ENCODE data around the gene CPNE9.

The CPNE9 gene

DNA sequence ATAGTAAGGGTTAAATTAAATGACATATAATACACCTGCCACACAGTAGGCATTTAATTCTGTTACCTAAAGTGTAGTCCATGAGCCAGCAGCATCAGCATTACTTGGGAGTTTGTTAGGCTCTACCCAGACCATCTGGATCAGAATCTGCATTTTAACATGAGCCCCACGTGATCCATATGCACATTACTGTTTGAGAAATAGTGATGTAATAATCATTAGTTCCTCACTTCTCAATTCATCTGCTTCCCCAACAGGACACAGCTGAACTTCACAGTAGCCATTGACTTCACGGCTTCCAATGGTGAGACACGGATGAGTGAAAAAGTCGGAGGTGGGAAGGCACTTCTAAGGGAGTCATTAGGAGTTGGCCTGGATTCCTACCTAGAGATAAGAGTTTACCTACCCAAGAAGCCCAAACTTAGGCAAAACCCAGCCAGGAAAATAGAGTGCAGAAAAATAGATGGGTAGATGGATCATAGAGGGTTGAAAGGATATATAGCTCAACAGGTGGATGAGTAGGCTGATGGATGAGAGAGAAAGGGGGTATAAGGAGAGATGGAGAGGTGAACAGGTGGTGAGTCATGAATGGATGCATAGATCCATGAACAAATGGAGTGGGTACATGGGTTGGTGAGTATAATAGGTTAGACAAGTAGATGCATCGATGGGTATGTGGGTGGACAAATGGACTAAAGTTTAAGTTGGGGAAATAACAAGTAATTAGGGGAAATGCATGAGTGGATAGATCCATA lies 13.3 kb downstream of the CPNE9 start:
- DNase-seq, result peak; percentile 32 to 62 (median 57)

DNA sequence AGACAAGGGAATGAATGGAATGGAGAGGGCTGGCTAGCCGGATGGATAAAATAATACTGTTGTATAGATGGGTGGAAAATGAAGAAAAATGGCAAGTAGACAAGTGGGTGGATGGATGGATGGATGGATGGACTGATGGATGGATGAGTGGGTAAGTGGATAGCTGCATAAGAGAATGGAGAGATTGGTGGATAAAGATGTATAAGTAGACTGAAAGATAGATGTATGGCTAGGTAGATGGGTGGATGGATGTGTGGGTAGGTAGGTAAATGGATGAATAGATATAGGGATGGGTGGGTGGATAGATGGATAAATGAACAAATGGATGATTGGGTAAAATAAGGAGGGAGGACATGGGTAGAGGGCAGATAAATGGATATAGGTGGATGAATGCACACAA lies 13.9 kb downstream of the CPNE9 start:
- DNase-seq, result no peak

DNA sequence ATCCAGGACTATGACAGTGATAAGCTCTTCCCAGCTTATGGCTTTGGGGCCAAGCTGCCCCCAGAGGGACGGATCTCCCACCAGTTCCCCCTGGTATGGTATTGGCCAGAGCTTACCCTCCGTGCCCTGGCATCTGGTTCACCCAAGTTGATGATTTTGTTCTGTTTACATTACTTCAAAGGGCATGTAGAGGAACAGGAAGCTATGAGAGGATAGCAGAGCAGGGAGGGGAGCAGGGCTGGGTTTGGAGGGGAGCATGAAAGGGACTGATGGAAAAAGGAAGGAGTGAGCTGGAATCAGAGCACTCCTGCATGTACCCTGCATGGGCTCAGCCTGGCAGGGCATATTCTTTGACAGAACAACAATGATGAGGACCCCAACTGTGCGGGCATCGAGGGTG lies 14.5 kb downstream of the CPNE9 start:
- no peak for DNase-seq

DNA sequence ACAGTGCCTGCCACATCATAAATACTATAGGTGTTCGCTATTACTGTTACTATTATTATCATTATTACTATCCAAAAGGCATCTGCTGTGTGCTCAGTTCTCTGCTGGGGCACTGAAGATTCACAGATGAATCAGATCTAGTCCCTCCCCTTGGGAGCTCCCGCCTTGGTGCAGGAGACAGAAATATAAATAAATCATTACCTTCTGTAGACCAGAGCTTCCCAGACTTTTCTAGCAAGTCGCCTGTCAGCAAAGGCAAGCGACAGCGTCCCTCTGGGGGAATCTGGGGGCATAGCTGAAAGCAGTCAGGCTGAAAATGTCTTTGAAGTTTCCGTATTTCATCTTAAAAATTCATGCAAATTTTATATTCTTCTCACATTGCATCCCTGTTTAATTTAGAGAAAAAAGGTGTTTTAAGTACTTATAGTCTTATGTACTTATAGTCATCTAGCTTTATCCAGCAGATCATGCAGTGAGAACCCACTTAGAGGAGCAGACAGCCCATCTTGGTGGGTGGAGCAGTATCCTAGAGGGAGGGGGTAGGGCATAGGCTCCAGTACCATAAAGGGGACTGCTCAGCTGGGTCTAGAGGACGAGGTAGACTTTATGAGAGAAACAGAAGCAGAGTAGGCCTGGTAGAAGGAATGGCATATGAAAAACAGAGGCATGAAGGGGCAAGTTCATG lies 17.5 kb downstream of the CPNE9 start:
- DNase-seq, result no peak

DNA sequence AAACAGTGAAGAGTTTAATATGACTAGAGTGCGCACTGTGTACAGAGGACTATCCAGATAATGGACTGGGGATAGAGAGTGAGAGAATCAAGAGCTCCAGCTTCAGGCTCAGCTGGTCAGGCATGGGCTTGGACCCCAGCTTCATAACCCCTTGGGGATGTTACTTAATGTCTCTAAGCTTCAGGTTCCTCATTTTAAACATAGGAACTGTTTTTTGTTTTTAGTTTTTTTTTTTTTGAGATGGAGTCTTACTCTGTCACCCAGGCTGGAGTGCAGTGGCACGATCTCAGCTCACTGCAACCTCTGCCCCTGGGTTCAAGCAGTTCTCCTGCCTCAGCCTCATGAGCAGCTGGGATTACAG lies 18.0 kb downstream of the CPNE9 start:
- no peak for DNase-seq

DNA sequence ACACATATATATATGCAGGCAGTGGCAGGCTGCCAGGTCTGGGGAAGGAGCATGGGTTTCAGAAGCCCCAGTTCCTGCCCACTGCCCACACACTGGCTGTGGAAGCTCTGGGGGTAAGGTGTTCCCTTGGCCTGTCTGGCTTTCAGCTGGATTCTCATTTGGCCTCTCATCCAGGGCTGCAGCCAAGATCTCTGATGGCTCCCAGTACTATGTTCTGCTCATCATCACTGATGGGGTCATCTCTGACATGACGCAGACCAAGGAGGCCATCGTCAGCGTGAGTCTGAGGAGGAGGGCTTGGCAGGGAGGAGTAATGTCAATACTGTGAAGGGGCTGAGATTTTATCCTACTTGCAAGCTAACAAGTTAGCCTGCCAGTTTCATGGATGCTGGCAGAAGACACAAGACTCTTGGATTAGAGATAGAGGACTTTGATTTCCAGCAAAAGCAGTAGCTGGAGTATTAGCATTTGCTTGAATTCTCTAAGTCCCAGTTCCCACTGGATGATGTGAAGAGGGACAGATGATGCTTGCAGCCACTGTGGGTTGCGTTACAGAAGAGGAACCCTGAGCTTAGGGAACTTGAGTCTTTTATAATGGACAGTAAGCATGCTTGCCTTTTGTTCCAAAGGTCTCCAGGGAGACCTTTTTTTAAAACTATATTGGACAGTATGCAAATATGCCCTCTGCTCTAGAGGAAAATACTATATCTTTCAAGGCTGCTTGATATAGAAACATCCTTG lies 22.3 kb downstream of the CPNE9 start:
- peak in 1 of 3 donors; percentile 17 for DNase-seq

DNA sequence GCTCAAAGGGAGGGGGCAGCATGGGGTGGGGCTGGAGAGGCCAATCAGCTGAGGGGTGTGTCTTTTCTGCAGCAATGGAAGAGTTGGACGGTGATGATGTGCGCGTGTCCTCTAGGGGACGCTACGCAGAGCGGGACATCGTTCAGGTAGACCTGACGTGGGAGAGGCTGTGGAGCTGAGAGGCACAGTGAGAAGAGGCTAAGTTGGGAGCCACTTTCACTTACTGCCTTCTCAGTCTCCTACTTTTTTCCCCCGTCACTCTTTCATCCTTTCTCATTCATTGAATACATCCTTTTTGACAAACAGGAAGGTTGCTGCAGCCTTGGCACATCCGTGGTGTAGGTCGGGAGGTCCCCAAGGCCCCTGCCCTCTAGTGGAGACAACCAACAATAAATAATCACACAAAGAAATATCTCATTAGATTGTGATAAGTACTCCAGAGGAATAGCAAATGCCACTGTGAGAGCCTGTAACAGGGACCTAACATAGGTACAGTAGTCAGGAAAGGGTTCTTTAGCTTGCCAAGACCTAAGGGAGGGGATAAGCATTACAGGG lies 23.5 kb downstream of the CPNE9 start:
- DNase-seq, result peak; percentile 49 to 57 (median 51)

DNA sequence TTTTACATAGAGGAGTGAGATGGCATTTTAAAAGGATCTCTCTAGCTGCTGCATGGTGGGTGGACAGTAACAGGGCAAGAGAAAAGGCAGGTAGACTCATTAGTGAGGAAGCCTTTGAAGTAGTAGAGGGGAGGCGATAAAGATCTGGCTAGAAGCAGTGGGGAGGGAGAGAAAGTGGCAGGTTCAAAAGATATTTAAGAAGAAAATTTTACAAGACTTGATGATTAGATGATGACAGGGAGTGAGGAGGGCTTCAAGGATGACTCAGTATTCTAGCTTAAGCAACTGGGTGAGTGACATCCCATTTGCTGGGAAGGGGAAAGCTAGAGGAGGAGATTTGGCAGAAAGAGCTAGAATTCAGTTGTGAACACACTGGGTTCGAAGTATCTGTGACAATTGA lies 24.1 kb downstream of the CPNE9 start:
- DNase-seq, result peak; percentile 49 to 68 (median 54)

DNA sequence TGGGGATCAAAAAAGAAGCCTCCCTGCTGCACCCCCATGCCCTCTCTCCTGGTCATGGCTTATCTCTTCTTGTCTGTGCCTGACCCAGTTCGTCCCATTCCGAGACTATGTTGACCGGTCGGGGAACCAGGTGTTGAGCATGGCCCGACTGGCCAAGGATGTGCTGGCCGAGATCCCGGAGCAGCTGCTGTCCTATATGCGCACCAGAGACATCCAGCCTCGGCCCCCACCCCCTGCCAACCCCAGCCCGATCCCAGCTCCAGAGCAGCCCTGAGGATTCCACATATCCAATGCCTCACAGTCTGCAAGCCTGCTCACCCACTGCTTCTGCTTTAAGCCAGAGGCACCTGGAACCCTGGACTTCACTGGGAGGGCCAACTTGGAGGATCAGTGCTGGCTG lies 25.8 kb downstream of the CPNE9 start:
- no peak for DNase-seq

DNA sequence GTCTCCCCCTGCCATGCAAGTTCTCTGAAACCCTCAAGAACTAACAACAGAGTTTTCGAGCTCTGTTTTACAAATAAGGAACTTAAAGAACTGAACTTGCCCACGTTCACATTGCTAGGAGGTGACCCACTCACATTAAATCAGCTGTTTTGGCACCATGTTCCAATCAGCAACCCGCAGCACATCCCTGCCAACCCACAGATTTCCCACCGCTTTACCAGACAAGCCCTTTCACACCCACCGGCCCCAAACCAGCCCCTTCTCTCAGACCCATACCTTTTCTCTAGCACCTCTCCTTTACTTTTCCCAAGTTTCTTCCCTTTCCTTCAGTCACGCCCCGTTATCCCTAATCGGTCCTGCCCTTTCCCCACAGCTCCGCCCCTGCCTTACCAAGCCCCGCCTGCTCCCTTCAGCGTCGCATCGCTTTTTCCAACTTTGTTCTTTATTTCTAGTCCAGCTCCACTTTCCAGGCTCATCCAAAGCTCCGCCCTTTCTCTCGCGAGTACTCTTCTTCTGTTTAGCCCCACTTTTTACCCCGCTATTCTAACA lies 27.1 kb downstream of the CPNE9 start:
- peak in 2 of 3 donors; percentile 59 to 66 for DNase-seq

DNA sequence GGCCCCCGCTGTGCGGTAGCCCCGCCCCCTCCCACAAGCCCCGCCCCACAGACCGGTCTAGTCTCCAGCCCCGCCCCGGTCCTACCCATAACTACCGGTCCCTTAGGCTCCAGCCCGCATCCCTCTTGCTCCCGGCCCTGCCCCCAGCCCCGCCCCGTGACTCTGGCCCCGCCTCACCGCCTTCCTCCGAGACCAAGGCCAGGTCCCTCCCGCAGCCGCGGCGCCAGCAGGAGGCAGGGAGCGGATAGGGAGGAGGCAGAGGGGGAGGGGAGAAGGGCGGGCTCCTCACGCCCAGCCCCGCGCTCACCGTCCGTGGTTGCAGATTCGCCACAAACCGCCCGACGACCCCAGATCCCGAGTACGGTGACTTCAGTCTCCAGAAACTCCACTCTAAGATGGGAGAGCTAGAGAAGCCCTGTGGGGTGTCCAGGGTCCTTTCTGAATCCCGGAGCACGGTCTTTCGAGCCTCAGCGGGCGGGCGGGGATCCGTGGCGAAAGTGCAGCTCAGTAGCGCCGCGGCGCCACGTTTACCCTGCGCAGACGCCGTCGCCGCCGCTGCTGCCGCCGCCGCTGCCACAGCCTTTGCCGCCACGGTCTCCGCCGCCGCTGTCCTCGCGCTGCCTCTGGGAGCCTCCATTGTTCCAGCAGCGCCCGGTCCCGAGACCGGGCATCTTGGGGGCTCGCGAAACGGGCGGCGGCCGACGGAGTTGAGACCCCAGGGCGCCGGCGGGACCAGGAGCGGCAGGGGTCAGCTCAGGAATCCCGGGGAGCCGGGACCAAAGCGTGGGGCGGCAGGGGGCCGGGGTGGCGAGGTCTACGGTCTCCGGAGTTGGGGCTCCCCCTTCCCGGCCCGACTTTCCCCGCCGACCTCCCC lies 27.8 kb downstream of the CPNE9 start, which contains the start of gene BRPF1:
TSS of gene BRPF1 (plus strand) at position 530 of the 874 bp plus-strand sequence. CDS start 2,406 bp downstream, outside the sequence.
- DNase-seq, result peak; percentile 98 to 100 (median 100)

DNA sequence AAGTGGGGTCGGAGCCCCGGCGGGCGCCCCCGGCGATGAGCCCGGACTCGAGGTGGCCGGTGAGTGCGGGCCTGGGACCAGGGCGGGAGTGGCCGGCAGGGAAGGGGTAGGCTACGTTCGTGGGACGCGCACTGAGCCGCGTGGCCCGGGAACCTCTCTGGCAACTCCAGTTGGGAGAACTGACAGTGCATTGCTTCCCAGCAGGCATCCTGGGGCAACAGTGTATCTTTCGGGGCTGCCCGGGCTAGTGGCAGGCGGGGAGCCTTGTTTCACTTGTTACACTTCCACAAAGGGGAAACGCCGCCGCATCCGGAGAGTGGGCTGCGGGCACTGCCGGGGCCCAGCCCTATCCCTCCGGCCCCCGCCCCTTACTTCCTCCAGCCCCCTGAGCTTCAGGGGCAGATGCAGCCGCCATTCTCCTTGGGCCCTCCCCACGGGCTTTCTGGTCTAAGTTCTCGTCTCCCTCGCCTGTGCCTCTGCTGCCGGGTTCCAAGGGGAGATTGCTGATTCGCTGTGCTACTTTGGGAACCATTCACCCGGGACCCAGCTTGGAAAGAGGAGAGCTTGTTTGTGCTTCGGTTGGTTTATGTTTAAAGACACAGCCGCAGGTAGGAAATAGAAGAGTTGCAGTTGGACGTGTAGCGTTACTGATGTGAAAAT lies 28.6 kb downstream of the CPNE9 start:
- peak; percentile 74 to 85 (median 81) for DNase-seq

DNA sequence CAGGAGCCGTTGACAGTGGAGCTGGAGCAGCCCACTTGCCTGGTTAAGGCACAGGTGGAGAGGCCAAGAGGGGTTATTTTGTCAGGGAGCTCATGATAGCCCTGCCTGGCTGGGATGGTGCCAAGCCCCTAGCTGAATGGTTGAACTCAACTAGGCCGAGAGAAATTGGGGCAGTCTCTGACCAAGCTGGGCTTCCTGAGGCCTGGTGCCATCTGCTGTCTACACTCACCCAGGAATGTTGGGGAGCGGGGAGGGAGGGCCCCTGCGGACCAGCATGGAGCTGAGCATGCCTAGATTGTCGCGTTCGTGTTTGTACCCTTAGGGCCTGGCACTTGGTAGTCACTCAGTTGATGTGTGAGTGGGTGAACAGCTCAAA lies 29.1 kb downstream of the CPNE9 start:
- peak in 2 of 3 donors; percentile 19 to 44 for DNase-seq

DNA sequence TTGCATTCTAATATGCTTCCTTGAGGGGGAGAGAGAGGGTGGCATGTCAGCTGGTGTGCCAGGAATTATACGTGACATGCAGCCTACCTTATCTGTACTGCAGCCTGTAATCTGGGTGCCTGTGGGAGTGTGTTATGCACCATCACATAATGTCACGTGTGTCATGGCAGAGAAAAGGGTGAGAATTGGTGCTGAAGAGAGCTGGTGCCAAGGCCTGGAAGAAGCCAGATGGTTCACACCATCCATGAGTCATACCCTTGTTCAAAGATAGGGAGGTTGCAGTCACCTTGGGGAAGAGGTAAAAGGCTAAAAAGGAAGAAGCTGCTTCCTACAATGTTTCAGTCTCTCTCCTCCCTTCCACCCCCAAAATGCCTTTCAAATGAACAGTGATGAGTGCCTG lies 33.2 kb downstream of the CPNE9 start:
- DNase-seq, result no peak

DNA sequence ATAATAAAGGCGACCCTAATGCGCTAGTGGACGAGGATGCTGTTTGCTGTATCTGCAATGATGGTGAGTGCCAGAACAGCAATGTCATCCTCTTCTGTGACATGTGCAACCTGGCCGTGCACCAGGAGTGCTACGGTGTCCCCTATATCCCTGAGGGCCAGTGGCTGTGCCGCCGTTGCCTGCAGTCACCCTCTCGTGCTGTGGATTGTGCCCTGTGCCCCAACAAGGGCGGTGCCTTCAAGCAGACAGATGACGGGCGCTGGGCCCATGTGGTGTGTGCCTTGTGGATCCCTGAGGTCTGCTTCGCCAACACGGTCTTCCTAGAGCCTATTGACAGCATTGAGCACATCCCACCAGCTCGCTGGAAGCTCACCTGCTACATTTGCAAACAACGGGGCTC lies 35.5 kb downstream of the CPNE9 start:
- DNase-seq, result no peak

DNA sequence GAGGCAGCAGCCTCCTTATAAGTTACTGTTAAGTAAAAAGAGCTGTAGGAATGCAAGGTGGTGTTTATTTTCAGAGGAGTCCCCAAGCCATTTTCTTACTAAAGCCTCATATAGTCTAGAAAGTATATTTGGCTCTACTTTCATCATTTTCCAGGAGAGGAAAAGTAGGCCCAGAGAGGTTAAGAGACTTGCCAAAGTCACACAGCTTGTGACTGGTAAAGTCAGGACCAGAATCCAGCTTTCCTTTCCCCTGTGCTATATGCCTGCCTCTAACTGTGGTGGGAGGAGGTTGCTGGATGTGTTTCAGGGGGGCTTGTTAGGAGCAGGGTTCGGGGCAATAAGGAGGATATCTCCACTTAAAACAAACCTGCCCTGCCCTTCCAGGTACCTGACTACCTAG lies 38.9 kb downstream of the CPNE9 start:
- DNase-seq, result no peak

DNA sequence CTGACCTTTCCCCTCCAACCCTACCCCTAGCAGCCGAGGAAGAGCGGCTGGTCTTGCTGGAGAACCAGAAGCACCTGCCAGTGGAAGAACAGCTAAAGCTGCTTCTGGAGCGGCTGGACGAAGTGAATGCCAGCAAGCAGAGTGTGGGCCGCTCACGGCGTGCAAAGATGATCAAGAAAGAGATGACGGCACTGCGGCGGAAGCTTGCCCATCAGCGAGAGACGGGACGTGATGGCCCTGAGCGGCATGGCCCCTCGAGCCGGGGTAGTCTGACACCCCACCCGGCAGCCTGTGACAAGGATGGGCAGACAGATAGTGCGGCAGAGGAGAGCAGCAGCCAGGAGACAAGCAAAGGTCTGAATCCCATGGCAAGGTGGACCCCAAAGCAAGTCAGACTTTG lies 39.9 kb downstream of the CPNE9 start:
- DNase-seq, result no peak

DNA sequence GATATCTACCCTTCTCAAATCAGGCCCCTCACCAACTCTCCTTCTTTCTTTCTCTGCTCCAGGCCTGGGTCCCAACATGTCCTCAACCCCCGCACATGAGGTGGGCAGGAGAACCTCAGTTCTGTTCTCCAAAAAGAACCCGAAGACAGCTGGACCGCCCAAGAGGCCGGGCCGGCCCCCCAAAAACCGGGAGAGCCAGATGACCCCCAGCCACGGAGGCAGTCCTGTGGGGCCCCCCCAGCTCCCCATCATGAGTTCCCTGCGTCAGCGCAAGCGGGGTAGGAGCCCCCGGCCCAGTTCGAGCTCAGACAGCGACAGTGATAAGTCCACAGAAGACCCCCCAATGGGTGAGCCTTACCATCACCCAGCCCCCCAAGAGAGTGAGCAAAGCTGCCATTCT lies 40.5 kb downstream of the CPNE9 start:
- DNase-seq, result no peak

DNA sequence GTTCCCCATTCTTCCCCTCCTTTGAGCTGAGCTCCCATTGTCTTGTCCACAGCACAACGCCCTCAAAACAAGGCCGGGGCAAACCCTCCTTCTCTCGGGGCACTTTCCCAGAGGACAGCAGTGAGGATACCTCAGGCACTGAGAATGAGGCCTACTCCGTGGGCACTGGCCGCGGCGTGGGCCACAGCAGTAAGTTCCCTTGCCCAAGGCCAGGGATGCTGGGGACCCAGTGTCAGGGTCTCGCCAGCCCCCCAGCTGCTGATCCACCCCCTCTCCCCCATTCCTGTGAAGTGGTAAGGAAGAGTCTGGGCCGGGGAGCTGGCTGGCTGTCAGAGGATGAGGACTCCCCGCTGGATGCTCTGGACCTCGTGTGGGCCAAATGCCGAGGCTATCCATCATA lies 41.9 kb downstream of the CPNE9 start:
- no peak for DNase-seq

DNA sequence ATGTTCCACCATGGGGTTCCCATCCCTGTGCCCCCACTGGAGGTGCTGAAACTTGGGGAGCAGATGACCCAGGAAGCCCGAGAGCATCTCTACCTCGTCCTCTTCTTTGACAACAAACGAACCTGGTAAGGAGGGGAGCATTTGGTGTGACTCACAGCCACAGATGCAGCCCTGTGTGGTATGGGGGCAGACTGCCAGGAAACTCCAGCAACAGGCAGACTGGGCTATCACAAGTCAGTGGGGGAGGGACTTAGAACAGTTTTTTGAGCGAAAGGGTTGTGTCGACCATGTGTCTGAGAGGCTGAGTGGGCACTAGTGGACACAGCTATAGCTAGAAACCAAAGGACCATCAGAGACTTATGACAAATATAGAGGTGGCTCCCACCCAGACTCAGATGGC lies 42.7 kb downstream of the CPNE9 start:
- DNase-seq, result no peak

DNA sequence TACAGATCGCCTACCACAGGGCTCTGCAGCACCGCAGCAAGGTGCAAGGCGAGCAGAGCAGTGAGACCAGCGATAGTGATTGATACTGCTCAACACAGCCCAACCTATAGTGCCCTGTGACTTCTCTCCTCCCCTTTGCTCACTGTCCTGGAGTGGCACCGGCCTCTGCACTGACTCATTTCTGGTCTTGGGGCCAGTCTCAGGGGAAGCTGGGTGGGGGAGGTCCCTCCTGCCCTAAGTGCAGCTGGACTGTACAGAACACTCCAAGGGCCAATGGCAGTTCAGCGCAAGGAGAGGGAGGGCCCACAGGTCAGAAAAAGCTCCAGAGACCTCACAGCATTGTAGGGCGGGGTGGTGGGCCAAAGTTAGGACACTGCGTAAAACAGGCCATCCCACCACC lies 43.6 kb downstream of the CPNE9 start:
- DNase-seq, result peak; percentile 56 to 74 (median 70)

DNA sequence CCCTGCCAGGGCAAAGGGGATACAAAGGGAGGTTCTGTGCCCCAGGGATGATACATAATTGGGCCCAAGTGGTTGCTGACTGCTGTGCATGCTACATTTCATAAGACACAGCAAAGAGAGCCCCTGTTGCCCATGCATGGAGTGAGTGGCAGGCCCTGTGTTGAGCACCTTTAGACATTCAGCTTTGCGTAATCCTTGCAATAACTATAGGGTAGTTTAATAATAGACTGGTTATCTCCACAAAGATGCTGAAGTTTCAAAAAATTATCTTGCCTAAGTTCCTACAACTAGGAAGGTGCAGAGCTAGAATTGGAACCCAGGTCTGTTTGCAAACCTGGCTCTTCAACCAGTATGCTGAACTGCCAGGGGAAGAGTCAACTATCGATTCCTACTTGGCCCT lies 44.4 kb downstream of the CPNE9 start:
- DNase-seq, result no peak

Data from suppressor macrophage treated with lipopolysaccharide for 1 hour (primary cell).